Panc1 (cell line): ENCODE measurements around the gene RAB27B.

Experiments
- POLR2AphosphoS5 ChIP-seq: IDR thresholded peaks from 2 replicates; pipeline ENCODE4 v1.6.1; 2012; ENCODE audit warnings: mild to moderate bottlenecking, low read depth, low read length, moderate library complexity
- SIN3A ChIP-seq: IDR thresholded peaks from 2 replicates; pipeline ENCODE4 v1.6.1; 2012; ENCODE audit warnings: low read depth, mild to moderate bottlenecking, low read length, moderate library complexity, borderline replicate concordance; ENCODE audit not compliant: insufficient read depth
- TCF7L2 ChIP-seq: IDR thresholded peaks from 2 replicates; pipeline ENCODE4 v1.6.1; 2011; ENCODE audit warnings: mild to moderate bottlenecking, low read depth, low read length, inconsistent platforms
- TF ChIP-seq, protein P1 (sequence below): fragments of 450-650 bp; IDR thresholded peaks from 2 replicates; pipeline ENCODE4 v1.5.1; 2017; ENCODE audit warnings: mild to moderate bottlenecking
- TF ChIP-seq, protein P2 (sequence below), 2 experiments: IDR thresholded peaks; 2 replicates each; pipeline ENCODE4 v1.6.1; 2011 to 2012; ENCODE audit warnings: low read depth in 2 of 2, control low read depth in 1 of 2, low read length in 1 of 2, mild to moderate bottlenecking in 1 of 2, moderate library complexity in 1 of 2; ENCODE audit not compliant: insufficient read depth in 1 of 2

- TF ChIP-seq, protein P1, sequence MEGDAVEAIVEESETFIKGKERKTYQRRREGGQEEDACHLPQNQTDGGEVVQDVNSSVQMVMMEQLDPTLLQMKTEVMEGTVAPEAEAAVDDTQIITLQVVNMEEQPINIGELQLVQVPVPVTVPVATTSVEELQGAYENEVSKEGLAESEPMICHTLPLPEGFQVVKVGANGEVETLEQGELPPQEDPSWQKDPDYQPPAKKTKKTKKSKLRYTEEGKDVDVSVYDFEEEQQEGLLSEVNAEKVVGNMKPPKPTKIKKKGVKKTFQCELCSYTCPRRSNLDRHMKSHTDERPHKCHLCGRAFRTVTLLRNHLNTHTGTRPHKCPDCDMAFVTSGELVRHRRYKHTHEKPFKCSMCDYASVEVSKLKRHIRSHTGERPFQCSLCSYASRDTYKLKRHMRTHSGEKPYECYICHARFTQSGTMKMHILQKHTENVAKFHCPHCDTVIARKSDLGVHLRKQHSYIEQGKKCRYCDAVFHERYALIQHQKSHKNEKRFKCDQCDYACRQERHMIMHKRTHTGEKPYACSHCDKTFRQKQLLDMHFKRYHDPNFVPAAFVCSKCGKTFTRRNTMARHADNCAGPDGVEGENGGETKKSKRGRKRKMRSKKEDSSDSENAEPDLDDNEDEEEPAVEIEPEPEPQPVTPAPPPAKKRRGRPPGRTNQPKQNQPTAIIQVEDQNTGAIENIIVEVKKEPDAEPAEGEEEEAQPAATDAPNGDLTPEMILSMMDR: no peak
- TF ChIP-seq SIN3A (no peak), POLR2AphosphoS5 (no peak), TCF7L2 (no peak)
- TF ChIP-seq, protein P2, sequence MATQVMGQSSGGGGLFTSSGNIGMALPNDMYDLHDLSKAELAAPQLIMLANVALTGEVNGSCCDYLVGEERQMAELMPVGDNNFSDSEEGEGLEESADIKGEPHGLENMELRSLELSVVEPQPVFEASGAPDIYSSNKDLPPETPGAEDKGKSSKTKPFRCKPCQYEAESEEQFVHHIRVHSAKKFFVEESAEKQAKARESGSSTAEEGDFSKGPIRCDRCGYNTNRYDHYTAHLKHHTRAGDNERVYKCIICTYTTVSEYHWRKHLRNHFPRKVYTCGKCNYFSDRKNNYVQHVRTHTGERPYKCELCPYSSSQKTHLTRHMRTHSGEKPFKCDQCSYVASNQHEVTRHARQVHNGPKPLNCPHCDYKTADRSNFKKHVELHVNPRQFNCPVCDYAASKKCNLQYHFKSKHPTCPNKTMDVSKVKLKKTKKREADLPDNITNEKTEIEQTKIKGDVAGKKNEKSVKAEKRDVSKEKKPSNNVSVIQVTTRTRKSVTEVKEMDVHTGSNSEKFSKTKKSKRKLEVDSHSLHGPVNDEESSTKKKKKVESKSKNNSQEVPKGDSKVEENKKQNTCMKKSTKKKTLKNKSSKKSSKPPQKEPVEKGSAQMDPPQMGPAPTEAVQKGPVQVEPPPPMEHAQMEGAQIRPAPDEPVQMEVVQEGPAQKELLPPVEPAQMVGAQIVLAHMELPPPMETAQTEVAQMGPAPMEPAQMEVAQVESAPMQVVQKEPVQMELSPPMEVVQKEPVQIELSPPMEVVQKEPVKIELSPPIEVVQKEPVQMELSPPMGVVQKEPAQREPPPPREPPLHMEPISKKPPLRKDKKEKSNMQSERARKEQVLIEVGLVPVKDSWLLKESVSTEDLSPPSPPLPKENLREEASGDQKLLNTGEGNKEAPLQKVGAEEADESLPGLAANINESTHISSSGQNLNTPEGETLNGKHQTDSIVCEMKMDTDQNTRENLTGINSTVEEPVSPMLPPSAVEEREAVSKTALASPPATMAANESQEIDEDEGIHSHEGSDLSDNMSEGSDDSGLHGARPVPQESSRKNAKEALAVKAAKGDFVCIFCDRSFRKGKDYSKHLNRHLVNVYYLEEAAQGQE (IDR thresholded peaks at IDR 0.05; ENCODE audit: insufficient read depth in 1 of 2, low read depth in 2 of 2, low read length in 1 of 2): no peak
Observed at GRCh38 chr18:54860941-54861340, 32.7 kb downstream of the RAB27B start.
